Smooth muscle cell (in vitro differentiated cells): ENCODE data around the gene ITPKB. TPM values are rescaled to one million over a fixed set of nuclear protein-coding genes. Genes with fewer than 3 reads are reported as not detected.
A peak's percentile ranks its signal among the peaks of the same experiment; 100 is the strongest.

Experiments used
- DNase-seq: peaks from one replicate; lab custom pipeline; 2025; ENCODE audit not compliant: unreplicated experiment; lab: John Stamatoyannopoulos, UW
- H2AFZ ChIP-seq: fragments of 200-600 bp; sonication (generic); 2 replicates; pipeline ENCODE4 v1.6.0; 2016; ENCODE audit warnings: antibody characterized with exemption, low read depth, mild to moderate bottlenecking
- H3F3A ChIP-seq: fragments of 200-600 bp; sonication (generic); 2 replicates; pipeline ENCODE4 v1.6.0; 2017; ENCODE audit warnings: antibody characterized with exemption, low read depth
- H3K27ac ChIP-seq: fragments of 200-600 bp; sonication (generic); 2 replicates; pipeline ENCODE4 v1.5.1; 2016; ENCODE audit warnings: low read depth, mild to moderate bottlenecking
- H3K27me3 ChIP-seq: fragments of 200-600 bp; sonication (generic); 2 replicates; pipeline ENCODE4 v1.6.1; 2016; ENCODE audit warnings: low read depth, mild to moderate bottlenecking
- H3K36me3 ChIP-seq: fragments of 200-600 bp; sonication (generic); 2 replicates; pipeline ENCODE4 v1.5.1; 2016; ENCODE audit warnings: low read depth
- H3K4me1 ChIP-seq: fragments of 200-600 bp; sonication (generic); 2 replicates; pipeline ENCODE4 v1.5.1; 2016; ENCODE audit warnings: low read depth
- H3K4me2 ChIP-seq: fragments of 200-600 bp; sonication (generic); 2 replicates; pipeline ENCODE4 v1.6.0; 2016; ENCODE audit warnings: mild to moderate bottlenecking
- H3K4me3 ChIP-seq: fragments of 200-600 bp; sonication (generic); 2 replicates; pipeline ENCODE4 v1.5.1; 2016; ENCODE audit warnings: mild to moderate bottlenecking
- H3K79me2 ChIP-seq: fragments of 200-600 bp; sonication (generic); 2 replicates; pipeline ENCODE4 v1.6.0; 2016; ENCODE audit warnings: low read depth, mild to moderate bottlenecking
- H3K9ac ChIP-seq: fragments of 200-600 bp; sonication (generic); 2 replicates; pipeline ENCODE4 v1.6.0; 2016; ENCODE audit warnings: low read depth
- H3K9me3 ChIP-seq: fragments of 200-600 bp; sonication (generic); replicated peaks from 2 replicates; pipeline ENCODE4 v1.5.1; 2016; ENCODE audit warnings: low read depth
- H4K20me1 ChIP-seq: fragments of 200-600 bp; sonication (generic); 2 replicates; pipeline ENCODE4 v1.6.0; 2016; ENCODE audit warnings: low read depth
- WGBS: methylation state at CpG from one replicate; pipeline ENCODE4 v1.1.7; 2016; ENCODE audit warnings: low lambda C conversion rate; 5-methylcytosine and 5-hydroxymethylcytosine counted together
- polyA plus RNA-seq: library from polyadenylated mRNA; unstranded; fragments of >200 nt; fragmentation: Nextera tagmentation; extraction: Ambion mirVana; gene quantifications from 2 replicates; pipeline ENCODE4 v1.2.1, GENCODE V29; 2016
- total RNA-seq: library from RNA; depleted of rRNA; stranded (reverse); fragments of >200 nt; gene quantifications from 2 replicates; pipeline ENCODE4 v1.2.3, GENCODE V29; 2014
- TF ChIP-seq, protein P1 (sequence below): fragments of 200-600 bp; sonication (generic); IDR thresholded peaks from 2 replicates; pipeline ENCODE4 v1.5.1; 2017; ENCODE audit warnings: borderline replicate concordance, mild to moderate bottlenecking, antibody characterized with exemption; ENCODE audit not compliant: insufficient read depth, poor library complexity, severe bottlenecking

The ITPKB gene
- total RNA-seq: 8.9 and 12.5 TPM in 2 replicates
- polyA plus RNA-seq: 11.4 and 12.2 TPM in 2 replicates

DNA sequence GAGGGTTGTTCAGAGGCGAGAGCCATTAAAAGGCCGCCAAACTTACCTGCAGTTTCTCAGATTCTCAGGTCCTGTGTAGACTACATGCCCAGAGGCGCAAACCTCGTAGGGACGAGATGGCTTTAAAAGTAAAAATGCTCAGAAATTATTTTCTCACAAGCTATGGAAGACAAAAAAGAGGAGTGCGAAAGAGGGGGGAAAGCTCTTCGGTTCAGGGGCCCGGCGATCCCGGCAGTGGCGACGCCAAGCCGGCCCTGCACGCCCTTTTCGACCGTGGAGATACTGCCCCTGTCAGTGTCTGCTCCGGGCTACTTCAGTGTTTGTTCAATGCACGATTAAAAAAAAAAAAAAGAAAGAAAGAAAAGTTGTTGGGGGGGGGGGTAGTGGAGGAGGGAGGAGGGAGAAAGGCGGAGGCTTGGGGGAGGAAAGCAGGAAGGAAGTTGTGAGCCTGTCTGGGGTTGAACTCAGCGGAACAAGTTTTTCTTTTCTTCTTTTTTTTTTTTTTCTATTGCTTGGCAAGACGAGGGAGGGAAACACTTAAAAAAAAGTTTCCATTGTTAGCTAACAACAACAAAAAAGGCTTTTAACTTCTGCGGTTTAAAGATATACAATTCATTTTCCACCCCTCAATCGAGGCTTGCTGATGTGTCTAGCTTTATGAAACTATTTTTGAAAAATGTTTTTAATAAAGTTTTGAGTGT is at the start of gene ITPKB:
Gene ITPKB, minus strand, starts transcription at position 288 of the 701 bp plus-strand sequence. CDS start 1,824 bp downstream, outside the sequence.
- peak within 1 kb of the TSS; percentile 63 for H3K4me3 ChIP-seq
- TF ChIP-seq, protein P1, sequence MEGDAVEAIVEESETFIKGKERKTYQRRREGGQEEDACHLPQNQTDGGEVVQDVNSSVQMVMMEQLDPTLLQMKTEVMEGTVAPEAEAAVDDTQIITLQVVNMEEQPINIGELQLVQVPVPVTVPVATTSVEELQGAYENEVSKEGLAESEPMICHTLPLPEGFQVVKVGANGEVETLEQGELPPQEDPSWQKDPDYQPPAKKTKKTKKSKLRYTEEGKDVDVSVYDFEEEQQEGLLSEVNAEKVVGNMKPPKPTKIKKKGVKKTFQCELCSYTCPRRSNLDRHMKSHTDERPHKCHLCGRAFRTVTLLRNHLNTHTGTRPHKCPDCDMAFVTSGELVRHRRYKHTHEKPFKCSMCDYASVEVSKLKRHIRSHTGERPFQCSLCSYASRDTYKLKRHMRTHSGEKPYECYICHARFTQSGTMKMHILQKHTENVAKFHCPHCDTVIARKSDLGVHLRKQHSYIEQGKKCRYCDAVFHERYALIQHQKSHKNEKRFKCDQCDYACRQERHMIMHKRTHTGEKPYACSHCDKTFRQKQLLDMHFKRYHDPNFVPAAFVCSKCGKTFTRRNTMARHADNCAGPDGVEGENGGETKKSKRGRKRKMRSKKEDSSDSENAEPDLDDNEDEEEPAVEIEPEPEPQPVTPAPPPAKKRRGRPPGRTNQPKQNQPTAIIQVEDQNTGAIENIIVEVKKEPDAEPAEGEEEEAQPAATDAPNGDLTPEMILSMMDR: no peak
- H3K79me2 ChIP-seq: peaks cover 45% of the 10 kb centered on the region
- peaks cover 25% of the 10 kb centered on the region for H3K4me1 ChIP-seq
- 4% methylated on average over 22 of the region's 23 CpGs for WGBS
- peak within 1 kb of the TSS; percentile 66 for H3K9ac ChIP-seq
- H3F3A ChIP-seq: no peaks in the 10 kb centered on the region
- H2AFZ ChIP-seq: peak within 1 kb of the TSS; percentile 80
- H3K9me3 ChIP-seq: no peaks in the 10 kb centered on the region
- peak within 1 kb of the TSS; percentile 47 for H3K27ac ChIP-seq
- peak within 1 kb of the TSS; percentile 88 for H3K4me2 ChIP-seq
- peaks cover 34% of the 10 kb centered on the region for H4K20me1 ChIP-seq
- no peaks in the 10 kb centered on the region for H3K36me3 ChIP-seq
- no peak for DNase-seq
- no peaks in the 10 kb centered on the region for H3K27me3 ChIP-seq

DNA sequence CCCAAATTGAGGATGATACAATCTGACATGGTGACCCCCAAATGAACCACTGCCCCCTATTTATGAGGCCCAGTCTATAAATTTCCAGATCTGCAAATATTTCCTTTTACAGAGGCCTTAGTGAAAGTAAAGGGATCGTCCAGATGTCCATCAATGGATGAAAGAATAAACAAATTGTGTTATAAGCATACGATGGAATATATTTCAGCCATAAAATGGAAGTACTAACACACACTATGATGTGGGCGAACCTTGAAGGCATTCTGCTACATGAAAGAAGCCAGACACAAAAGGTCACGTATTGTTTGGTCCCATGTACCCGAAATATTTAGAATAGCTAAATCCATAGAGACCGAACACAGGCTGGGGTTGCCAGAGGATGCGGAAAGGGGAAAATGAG is 48.6 kb upstream of the ITPKB start:
- H4K20me1 ChIP-seq: no peaks in the 10 kb centered on the region
- H3K4me3 ChIP-seq: no peak overlapping the region
- no peaks in the 10 kb centered on the region for H3F3A ChIP-seq
- TF ChIP-seq, protein P1: no peak
- WGBS: 89% methylated on average over 7 of the region's 7 CpGs
- no peaks in the 10 kb centered on the region for H3K36me3 ChIP-seq
- H2AFZ ChIP-seq: no peak overlapping the region
- H3K9me3 ChIP-seq: no peaks in the 10 kb centered on the region
- no peak overlapping the region for H3K27ac ChIP-seq
- DNase-seq: no peak
- no peaks in the 10 kb centered on the region for H3K27me3 ChIP-seq
- H3K4me2 ChIP-seq: no peak overlapping the region
- H3K79me2 ChIP-seq: no peaks in the 10 kb centered on the region
- no peaks in the 10 kb centered on the region for H3K4me1 ChIP-seq
- H3K9ac ChIP-seq: no peak overlapping the region

DNA sequence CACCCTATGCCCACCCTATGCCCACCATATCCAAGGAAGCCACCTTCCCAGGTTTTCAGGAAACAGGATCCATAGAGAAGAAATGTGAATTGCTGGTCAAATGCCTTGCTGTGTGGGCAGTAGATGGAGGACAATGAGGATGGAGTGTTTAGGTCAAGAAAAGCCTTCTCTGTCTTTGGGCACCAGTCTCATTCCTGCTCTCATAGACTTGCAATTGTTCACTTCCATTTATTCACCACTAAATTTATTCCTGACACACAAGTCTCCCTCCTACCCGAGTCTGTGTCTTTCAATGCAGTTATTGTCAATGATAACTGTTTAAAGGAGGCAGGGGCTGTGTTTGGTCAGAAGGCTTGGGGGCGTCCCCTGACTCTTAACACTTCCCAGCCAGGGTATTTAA is 48.0 kb upstream of the ITPKB start:
- no peak overlapping the region for H3K4me2 ChIP-seq
- no peaks in the 10 kb centered on the region for H3F3A ChIP-seq
- no peaks in the 10 kb centered on the region for H3K36me3 ChIP-seq
- no peaks in the 10 kb centered on the region for H3K4me1 ChIP-seq
- H3K9me3 ChIP-seq: no peaks in the 10 kb centered on the region
- WGBS: 90% methylated on average over 2 of the region's 2 CpGs
- no peak overlapping the region for H3K9ac ChIP-seq
- DNase-seq: no peak
- no peaks in the 10 kb centered on the region for H3K79me2 ChIP-seq
- no peak overlapping the region for H2AFZ ChIP-seq
- H3K27me3 ChIP-seq: no peaks in the 10 kb centered on the region
- no peak overlapping the region for H3K27ac ChIP-seq
- H3K4me3 ChIP-seq: no peak overlapping the region
- TF ChIP-seq, protein P1: no peak
- no peaks in the 10 kb centered on the region for H4K20me1 ChIP-seq

- Histone ChIP-seq H3K4me3 (no peak overlapping the region), H3K4me1 (no peaks in the 10 kb centered on the region), H3K36me3 (no peaks in the 10 kb centered on the region), H3K4me2 (no peak overlapping the region), H3K27me3 (no peaks in the 10 kb centered on the region), H3K9ac (no peak overlapping the region), H2AFZ (no peak overlapping the region), H3K9me3 (no peaks in the 10 kb centered on the region), H3K79me2 (no peaks in the 10 kb centered on the region), H3F3A (no peaks in the 10 kb centered on the region), H3K27ac (no peak overlapping the region), H4K20me1 (no peaks in the 10 kb centered on the region)
- no peak for DNase-seq
- WGBS: 97% methylated on average over 3 of the region's 3 CpGs
- TF ChIP-seq, protein P1: no peak
Observed at GRCh38 chr1:226786550-226786949, 47.5 kb upstream of the ITPKB start.
